Pancreas (tissue), 10 donors: ENCODE results near the gene HMG20B. TPM values are rescaled to one million over a fixed set of nuclear protein-coding genes. Genes with fewer than 3 reads are reported as not detected.

ENCODE experiments used
- ATAC-seq, 4 donors: fragments of 200-7000 bp; cut with Tn5 transposase; one replicate each; pipeline versions ENCODE4 v1.8.0 to v1.9.1; 2020; ENCODE audit warnings: mild to moderate bottlenecking in 4 of 4, moderate library complexity in 4 of 4
- DNase-seq, 6 donors: peaks; one replicate each; pipeline ENCODE4 v3.0.0-alpha.2; 2020
- FAIRE-seq: peaks from 2 replicates; lab custom pipeline; 2012; peaks lifted over from hg19 to GRCh38; lab: Jason Lieb, UNC
- H3K27ac ChIP-seq, 4 donors: fragments of 200-600 bp; sonication (generic); 1 replicate in 3 of 4; 2 replicates in 1 of 4; pipeline versions ENCODE4 v1.5.0 to v1.8.0; 2020
- H3K27me3 ChIP-seq, 4 donors: fragments of 200-600 bp; one replicate each; pipeline ENCODE4 v1.8.0; 2021
- H3K36me3 ChIP-seq, 3 donors: fragments of 200-600 bp; sonication (generic) in 1 of 3; one replicate each; pipeline versions ENCODE4 v1.5.0 to v1.8.0; 2020 to 2021
- H3K4me1 ChIP-seq, 3 donors: fragments of 200-600 bp; one replicate each; pipeline ENCODE4 v1.8.0; 2021
- H3K4me3 ChIP-seq, 4 donors: fragments of 200-600 bp; sonication (generic) in 2 of 4; one replicate each; pipeline versions ENCODE4 v1.5.0 to v1.8.0; 2020 to 2021
- H3K9me3 ChIP-seq, 4 donors: fragments of 200-600 bp; one replicate each; pipeline ENCODE4 v1.8.0; 2021
- WGBS, 2 donors: extraction: QIAGEN DNeasy Blood & Tissue Kit; methylation state at CpG; one replicate each; pipeline ENCODE4 v1.1.7; 2013; 5-methylcytosine and 5-hydroxymethylcytosine counted together
- intact Hi-C, 3 donors: fragments of 100-400 bp; cut with DNase I; formaldehyde crosslinking; loops; one replicate each; pipeline versions ENCODE4 v1.11.1 to v1.14.2; 2022
- polyA plus RNA-seq, 2 donors: library from polyadenylated mRNA; stranded (reverse); fragments of 200-250 nt; gene quantifications; one replicate each; pipeline ENCODE4 v1.2.3, GENCODE V29; 2013
- total RNA-seq, 6 donors: library from RNA; stranded (reverse); fragmentation: NEBNext Ultra II Directional in 4 of 6; extraction: Animal tissue kit (Norgen Biotek cat#: 25700) in 4 of 6; gene quantifications; one replicate each; pipeline versions ENCODE4 v1.2.1 to v1.2.4, GENCODE V29; 2021 to 2023
- TF ChIP-seq, protein P1 (sequence below), 4 donors: fragments of 200-600 bp; sonication (generic) in 3 of 4; IDR thresholded peaks; one replicate each; pipeline versions ENCODE4 v1.5.0 to v1.8.0; 2021; ENCODE audit warnings: antibody characterized with exemption in 4 of 4
- donor health status: healthy with polysubstance abuse.
- donor health status: DM: no; HTN: no; CAD: no; lungs with moderate emphysema.
- donor health status: DM: no; HTN: no; CAD: no.
- donor health status: control.
- donor health status: control.
- donor health status: Bipolar disorder and iron deficiency.
- donor health status: DM: yes; HTN: yes; CAD: no.
- donor health status: DM: no; HTN: no; CAD: no.
- donor health status: DM: no; HTN: no; CAD: no.
- donor health status: DM: yes; HTN: yes; CAD: no.

HMG20B gene
- total and polyA plus RNA-seq, 8 donors = 26.3 to 102 (median 31.7) TPM

DNA sequence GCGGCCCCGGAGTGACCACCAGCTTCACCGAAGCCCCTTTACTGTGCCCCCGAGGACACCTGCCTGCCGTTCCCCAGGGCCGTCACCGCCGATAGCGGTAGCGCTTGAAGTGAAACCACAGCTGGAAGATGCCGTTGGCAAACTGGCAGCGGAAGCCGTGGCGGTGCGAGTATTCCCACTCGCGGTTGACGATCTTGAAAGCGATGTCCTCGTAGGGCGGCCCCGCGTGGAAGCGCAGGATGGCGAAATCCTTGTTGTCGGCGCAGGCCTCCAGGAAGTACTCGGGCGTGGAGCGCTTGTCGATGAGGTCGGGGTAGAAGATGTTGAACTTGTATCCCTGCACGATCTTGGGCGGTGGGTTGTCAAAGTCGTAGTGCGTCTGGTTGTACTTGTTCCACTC lies 39.1 kb downstream of the HMG20B start:
- TF ChIP-seq, protein P1, sequence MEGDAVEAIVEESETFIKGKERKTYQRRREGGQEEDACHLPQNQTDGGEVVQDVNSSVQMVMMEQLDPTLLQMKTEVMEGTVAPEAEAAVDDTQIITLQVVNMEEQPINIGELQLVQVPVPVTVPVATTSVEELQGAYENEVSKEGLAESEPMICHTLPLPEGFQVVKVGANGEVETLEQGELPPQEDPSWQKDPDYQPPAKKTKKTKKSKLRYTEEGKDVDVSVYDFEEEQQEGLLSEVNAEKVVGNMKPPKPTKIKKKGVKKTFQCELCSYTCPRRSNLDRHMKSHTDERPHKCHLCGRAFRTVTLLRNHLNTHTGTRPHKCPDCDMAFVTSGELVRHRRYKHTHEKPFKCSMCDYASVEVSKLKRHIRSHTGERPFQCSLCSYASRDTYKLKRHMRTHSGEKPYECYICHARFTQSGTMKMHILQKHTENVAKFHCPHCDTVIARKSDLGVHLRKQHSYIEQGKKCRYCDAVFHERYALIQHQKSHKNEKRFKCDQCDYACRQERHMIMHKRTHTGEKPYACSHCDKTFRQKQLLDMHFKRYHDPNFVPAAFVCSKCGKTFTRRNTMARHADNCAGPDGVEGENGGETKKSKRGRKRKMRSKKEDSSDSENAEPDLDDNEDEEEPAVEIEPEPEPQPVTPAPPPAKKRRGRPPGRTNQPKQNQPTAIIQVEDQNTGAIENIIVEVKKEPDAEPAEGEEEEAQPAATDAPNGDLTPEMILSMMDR (IDR thresholded peaks at IDR 0.05) = no peak
- 95 to 97% methylated on average over 36 of the region's 36 CpGs for WGBS, 2 donors

DNA sequence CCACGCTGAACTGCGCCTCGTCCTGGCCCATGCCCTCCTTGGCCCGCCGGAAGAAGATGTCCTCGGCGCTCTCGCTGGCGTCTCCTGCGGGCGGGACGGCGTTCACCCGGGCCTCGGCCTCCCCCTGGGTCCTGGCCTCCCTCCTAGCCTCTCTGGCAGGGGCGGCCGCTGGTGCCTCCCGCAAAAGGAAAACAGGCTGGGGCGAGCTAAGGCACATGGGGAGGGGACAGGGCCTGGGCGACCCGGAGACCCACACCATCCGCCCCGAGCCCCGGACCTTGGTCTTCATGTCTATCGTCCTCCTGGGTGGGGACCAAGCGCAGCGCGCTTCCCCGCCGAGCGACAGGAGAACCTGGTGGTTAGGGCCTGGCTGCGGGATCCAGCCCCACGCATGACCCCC lies 39.6 kb downstream of the HMG20B start:
- no peak for ATAC-seq
- intact Hi-C loops = loop anchor here in 1 of 3 donors (10.0 kb wide), 1 partner anchor 298 kb away; no protein-coding TSS in a partner anchor
- no peak for FAIRE-seq
- H3K27ac ChIP-seq = no peak overlapping the region
- no peaks in the 10 kb centered on the region for H3K4me1 ChIP-seq
- H3K27me3 ChIP-seq = no peaks in the 10 kb centered on the region
- peak in 3 of 6 donors; percentile 8 to 70 (median 28) for DNase-seq
- H3K4me3 ChIP-seq = no peak overlapping the region
- WGBS, 2 donors = 98% methylated on average over 29 to 33 of the region's 33 CpGs
- peaks cover 0 to 13% (median 12%) of the 10 kb centered on the region in 3 donors for H3K36me3 ChIP-seq
- H3K9me3 ChIP-seq = no peaks in the 10 kb centered on the region
- TF ChIP-seq, protein P1 (IDR thresholded peaks at IDR 0.05) = no peak

More for the DNA sequence above, 39.1 kb downstream of the HMG20B start:
- peaks cover 0 to 2% (median 0%) of the 10 kb centered on the region in 3 donors for H3K4me1 ChIP-seq
- FAIRE-seq (no peak), ATAC-seq (no peak), DNase-seq (peak in 3 of 6 donors; percentile 10 to 62 (median 53))
- peaks cover 0 to 13% (median 12%) of the 10 kb centered on the region in 3 donors for H3K36me3 ChIP-seq
- H3K9me3 ChIP-seq = no peaks in the 10 kb centered on the region
- no peak overlapping the region for H3K4me3 ChIP-seq
- H3K27me3 ChIP-seq = no peaks in the 10 kb centered on the region
- intact Hi-C loops = loop anchor here in 1 of 3 donors (10.0 kb wide), 1 partner anchor 297 kb away; no protein-coding TSS in a partner anchor
- no peak overlapping the region for H3K27ac ChIP-seq

DNA sequence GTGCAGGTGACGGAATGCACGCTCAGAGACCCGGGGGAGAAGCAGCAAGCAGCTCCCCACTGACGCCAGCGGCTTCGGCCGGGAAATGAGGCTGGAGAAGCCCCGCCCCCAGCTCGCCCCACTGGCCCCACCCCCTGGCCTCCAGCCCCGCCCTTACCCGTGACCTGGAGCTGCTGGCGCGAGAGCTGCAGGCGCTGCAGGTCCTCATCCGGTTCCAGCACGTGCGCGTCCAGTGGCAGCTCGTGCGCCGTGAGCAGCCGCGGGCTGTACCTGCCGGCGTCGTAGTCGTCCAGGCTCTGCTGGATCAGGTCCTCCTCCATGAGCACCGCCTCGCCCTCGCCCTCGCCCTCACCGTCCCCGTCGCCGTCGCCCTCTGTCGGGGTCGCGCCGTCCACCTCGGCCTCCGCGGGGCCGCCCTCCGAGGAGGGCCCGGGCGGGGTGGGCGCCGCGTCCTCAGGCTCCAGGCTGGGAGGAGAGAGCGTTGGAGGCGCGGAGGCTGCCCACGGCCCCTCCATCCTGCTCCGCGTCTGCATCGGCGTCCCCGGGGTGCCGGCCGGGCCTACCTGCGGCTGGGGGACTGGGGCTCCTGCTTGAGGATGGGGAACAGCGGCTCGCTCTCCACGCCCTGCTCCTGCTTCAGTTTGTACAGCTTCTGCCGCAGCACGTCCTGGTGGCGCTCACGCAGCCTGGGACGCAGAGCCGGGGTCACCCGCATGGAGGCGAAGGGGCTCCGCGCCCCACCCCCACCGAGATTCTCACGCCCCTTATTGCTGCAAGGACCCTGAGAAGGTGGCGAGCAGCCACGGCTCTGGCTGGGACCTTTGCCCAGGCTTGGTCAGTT lies 40.4 kb downstream of the HMG20B start:
- DNase-seq (peak in 3 of 6 donors; percentile 39 to 76 (median 54)), ATAC-seq (no peak), FAIRE-seq (no peak)
- Histone ChIP-seq H3K27ac (no peak overlapping the region), H3K4me3 (no peak overlapping the region), H3K36me3 (peaks cover 0 to 13% (median 12%) of the 10 kb centered on the region in 3 donors), H3K9me3 (no peaks in the 10 kb centered on the region), H3K4me1 (no peaks in the 10 kb centered on the region), H3K27me3 (no peaks in the 10 kb centered on the region)
- TF ChIP-seq, protein P1 (IDR thresholded peaks at IDR 0.05) = no peak
- WGBS, 2 donors = 91 to 93% methylated on average over 57 to 79 of the region's 79 CpGs
- intact Hi-C loops = loop anchor here in 1 of 3 donors (10.0 kb wide), 1 partner anchor 298 kb away; no protein-coding TSS in a partner anchor

DNA sequence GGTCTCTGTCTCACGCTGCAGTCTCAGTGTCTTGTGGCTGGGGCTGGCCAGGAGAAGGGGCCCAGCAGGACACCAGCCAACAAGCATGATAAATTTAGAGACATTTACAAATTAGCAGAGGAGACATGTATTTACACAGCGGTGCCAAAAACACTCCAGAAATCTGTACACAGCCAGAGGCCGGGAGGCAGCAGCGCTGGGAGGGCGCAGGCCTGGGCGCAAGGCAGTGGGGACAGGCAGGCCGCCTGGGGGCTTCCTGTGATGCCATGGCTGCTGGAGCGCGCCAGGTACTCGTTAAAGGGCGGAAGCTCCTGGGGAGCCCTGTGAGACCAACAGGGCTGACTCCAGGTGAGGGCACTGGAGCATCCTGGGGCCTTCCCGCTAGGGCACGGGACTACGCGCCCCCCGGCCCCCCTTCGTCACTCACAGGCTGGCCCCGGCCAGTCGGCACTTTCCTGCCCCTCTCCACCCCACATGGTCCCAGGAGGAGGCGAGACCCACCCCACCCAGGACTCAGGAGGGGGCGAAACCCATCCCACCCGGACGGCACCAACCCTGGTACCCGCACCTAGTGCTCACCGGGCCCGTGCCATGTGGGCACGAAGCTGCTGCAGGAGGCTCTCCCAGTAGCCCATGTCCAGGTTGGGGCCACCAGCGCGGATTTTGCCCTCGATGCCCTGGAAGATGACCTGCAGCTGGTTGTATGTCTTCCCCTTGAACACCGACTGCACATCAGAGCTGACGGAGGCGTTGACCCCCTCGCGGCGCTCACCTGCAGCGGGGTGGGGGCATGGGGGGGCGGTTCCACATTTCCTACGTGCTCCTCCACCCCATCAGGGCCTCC lies 41.3 kb downstream of the HMG20B start:
- H3K9me3 ChIP-seq = no peaks in the 10 kb centered on the region
- H3K27ac ChIP-seq = no peak overlapping the region
- peak in 2 of 6 donors; percentile 35 to 76 for DNase-seq
- TF ChIP-seq, protein P1 (IDR thresholded peaks at IDR 0.05) = no peak
- no peak for FAIRE-seq
- peaks cover 0 to 13% (median 12%) of the 10 kb centered on the region in 3 donors for H3K36me3 ChIP-seq
- ATAC-seq = no peak
- WGBS, 2 donors = 91% methylated on average over 39 of the region's 39 CpGs
- intact Hi-C loops = loop anchor here in 1 of 3 donors (10.0 kb wide), 1 partner anchor 299 kb away; no protein-coding TSS in a partner anchor
- no peaks in the 10 kb centered on the region for H3K4me1 ChIP-seq
- H3K4me3 ChIP-seq = no peak overlapping the region
- no peaks in the 10 kb centered on the region for H3K27me3 ChIP-seq
